ENCODE data around the gene MLANA.

The MLANA gene

DNA sequence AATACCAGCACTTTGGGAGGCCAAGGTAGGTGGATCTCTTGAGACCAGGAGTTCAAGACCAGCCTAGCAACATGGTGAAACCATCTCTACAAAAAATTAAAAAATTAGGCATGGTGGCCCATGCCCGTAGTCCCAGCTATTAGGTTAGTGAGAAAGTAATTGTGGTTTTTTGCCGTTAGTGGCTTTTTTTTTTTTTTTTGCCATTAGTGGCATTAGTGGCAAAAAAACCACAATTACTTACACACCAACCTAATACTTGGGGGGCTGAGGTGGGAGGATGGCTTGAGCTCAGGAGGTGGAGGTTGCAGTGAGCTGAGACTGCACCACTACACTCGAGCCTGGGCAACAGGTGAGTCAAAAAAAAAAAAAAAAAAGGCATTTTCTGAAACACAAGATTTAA lies 27.8 kb downstream of the MLANA start:
- Histone ChIP-seq H3K18ac (ENCODE audit: low read length) (no peak overlapping the region), H2BK5ac (ENCODE audit: low read depth, low read length, poor library complexity) (no peak overlapping the region), H3K23ac (ENCODE audit: low read length) (no peak overlapping the region), H3K36me3 (ENCODE audit: control insufficient read depth in 1 of 2, insufficient read depth in 2 of 2, low read length in 2 of 2) (peaks cover 2 to 11% of the 10 kb centered on the region in 2 experiments), H3K27ac (ENCODE audit: low read depth, low read length) (no peak overlapping the region), H3K4ac (ENCODE audit: low read depth, low read length) (no peak overlapping the region), H3K9ac (ENCODE audit: low read length) (no peak overlapping the region), H3K9me3 (ENCODE audit: insufficient read depth, low read depth, low read length) (no peaks in the 10 kb centered on the region), H3K79me2 (ENCODE audit: control insufficient read depth, insufficient read depth, low read length, poor library complexity) (no peaks in the 10 kb centered on the region), H2AFZ (ENCODE audit: insufficient read depth, low read length, poor library complexity) (no peak overlapping the region), H4K12ac (ENCODE audit: low read depth, low read length) (no peak overlapping the region), H3K27me3 (ENCODE audit: insufficient read depth, low read length) (no peaks in the 10 kb centered on the region), H2BK120ac (ENCODE audit: insufficient read depth, low read length, poor library complexity) (no peak overlapping the region), H3K79me1 (ENCODE audit: low read length) (no peaks in the 10 kb centered on the region), H3K4me1 (ENCODE audit: control insufficient read depth in 1 of 2, insufficient read depth in 2 of 2, low read length in 2 of 2) (no peaks in the 10 kb centered on the region), H3K4me2 (ENCODE audit: low read length) (no peak overlapping the region), H2AK5ac (ENCODE audit: low read length) (no peak overlapping the region), H3K14ac (ENCODE audit: low read length) (no peak overlapping the region), H2BK12ac (ENCODE audit: low read length) (no peak overlapping the region), H3K4me3 (ENCODE audit: low read depth, low read length) (no peak overlapping the region), H4K8ac (ENCODE audit: low read depth, low read length) (no peak overlapping the region), H4K91ac (ENCODE audit: low read depth, low read length) (no peak overlapping the region)
- no CpG with 5 or more reads among the region's 3 CpGs for WGBS (ENCODE audit: extremely low coverage, insufficient coverage, insufficient read length)
- DNase-seq = no peak

DNA sequence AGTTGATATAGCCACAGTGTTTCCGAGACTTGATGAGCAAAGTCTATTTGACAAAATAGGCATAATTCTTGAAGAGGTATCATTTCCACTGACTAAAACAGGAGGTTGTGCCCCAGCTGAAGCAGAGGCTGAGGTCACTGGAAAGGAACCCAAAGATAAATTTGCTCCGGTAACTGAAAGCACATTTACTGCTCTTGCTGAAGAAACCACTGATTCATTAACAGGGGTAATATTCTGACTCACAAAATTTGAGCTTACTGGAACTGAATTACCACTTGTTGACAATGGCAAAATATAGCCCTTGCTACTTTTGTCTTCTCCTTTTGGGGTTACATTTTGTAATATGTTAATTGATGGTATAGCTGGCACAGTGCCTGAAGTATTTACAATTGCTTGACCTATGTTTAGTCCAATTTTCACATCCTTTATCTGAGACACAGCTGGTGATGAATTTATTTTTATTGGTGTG lies 30.2 kb downstream of the MLANA start:
- Histone ChIP-seq H3K14ac (ENCODE audit: low read length) (no peak overlapping the region), H3K79me2 (ENCODE audit: control insufficient read depth, insufficient read depth, low read length, poor library complexity) (no peaks in the 10 kb centered on the region), H3K18ac (ENCODE audit: low read length) (no peak overlapping the region), H2BK12ac (ENCODE audit: low read length) (no peak overlapping the region), H3K36me3 (ENCODE audit: control insufficient read depth in 1 of 2, insufficient read depth in 2 of 2, low read length in 2 of 2) (peaks cover 2 to 11% of the 10 kb centered on the region in 2 experiments), H3K4me1 (ENCODE audit: control insufficient read depth in 1 of 2, insufficient read depth in 2 of 2, low read length in 2 of 2) (no peaks in the 10 kb centered on the region), H3K23ac (ENCODE audit: low read length) (no peak overlapping the region), H2AK5ac (ENCODE audit: low read length) (no peak overlapping the region), H2BK120ac (ENCODE audit: insufficient read depth, low read length, poor library complexity) (no peak overlapping the region), H3K4ac (ENCODE audit: low read depth, low read length) (no peak overlapping the region), H3K27me3 (ENCODE audit: insufficient read depth, low read length) (no peaks in the 10 kb centered on the region), H4K12ac (ENCODE audit: low read depth, low read length) (no peak overlapping the region), H3K9ac (ENCODE audit: low read length) (no peak overlapping the region), H3K9me3 (ENCODE audit: insufficient read depth, low read depth, low read length) (no peaks in the 10 kb centered on the region), H2AFZ (ENCODE audit: insufficient read depth, low read length, poor library complexity) (no peak overlapping the region), H4K8ac (ENCODE audit: low read depth, low read length) (no peak overlapping the region), H3K79me1 (ENCODE audit: low read length) (no peaks in the 10 kb centered on the region), H3K4me2 (ENCODE audit: low read length) (no peak overlapping the region), H4K91ac (ENCODE audit: low read depth, low read length) (no peak overlapping the region), H3K27ac (ENCODE audit: low read depth, low read length) (no peak overlapping the region), H3K4me3 (ENCODE audit: low read depth, low read length) (no peak overlapping the region), H2BK5ac (ENCODE audit: low read depth, low read length, poor library complexity) (no peak overlapping the region)
- no CpG with 5 or more reads among the region's 2 CpGs for WGBS (ENCODE audit: extremely low coverage, insufficient coverage, insufficient read length)
- no peak for DNase-seq

DNA sequence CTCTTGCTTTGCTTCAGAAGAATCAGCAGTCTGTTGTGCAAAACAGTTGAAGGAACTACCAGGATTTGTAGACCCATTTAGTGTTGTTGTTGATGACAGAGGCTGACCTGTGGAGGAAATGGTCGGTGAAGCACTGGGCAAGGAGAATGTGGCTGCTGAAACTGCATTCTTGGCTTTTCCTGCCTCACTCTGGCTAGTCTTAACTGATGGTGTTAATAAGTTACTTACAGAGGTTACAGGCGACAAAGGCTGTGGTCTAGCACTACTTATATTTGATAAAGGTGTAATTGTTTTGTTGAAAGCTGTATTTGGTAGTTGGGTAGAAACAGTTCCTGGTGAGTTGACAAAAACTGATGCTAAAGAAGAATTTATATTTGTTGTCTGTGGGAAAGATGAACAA lies 31.5 kb downstream of the MLANA start:
- no peak overlapping the region for H2BK12ac ChIP-seq (ENCODE audit: low read length)
- H3K79me1 ChIP-seq (ENCODE audit: low read length) = no peaks in the 10 kb centered on the region
- H4K8ac ChIP-seq (ENCODE audit: low read depth, low read length) = no peak overlapping the region
- no peak overlapping the region for H3K18ac ChIP-seq (ENCODE audit: low read length)
- H4K12ac ChIP-seq (ENCODE audit: low read depth, low read length) = no peak overlapping the region
- H4K91ac ChIP-seq (ENCODE audit: low read depth, low read length) = no peak overlapping the region
- no peaks in the 10 kb centered on the region for H3K79me2 ChIP-seq (ENCODE audit: control insufficient read depth, insufficient read depth, low read length, poor library complexity)
- peaks cover 2% of the 10 kb centered on the region for H3K9me3 ChIP-seq (ENCODE audit: insufficient read depth, low read depth, low read length)
- WGBS (ENCODE audit: extremely low coverage, insufficient coverage, insufficient read length) = no CpG with 5 or more reads among the region's 2 CpGs
- no peak overlapping the region for H3K4ac ChIP-seq (ENCODE audit: low read depth, low read length)
- H3K4me2 ChIP-seq (ENCODE audit: low read length) = no peak overlapping the region
- no peak overlapping the region for H3K14ac ChIP-seq (ENCODE audit: low read length)
- no peak overlapping the region for H3K9ac ChIP-seq (ENCODE audit: low read length)
- H3K4me3 ChIP-seq (ENCODE audit: low read depth, low read length) = no peak overlapping the region
- H2AK5ac ChIP-seq (ENCODE audit: low read length) = no peak overlapping the region
- no peak overlapping the region for H3K27ac ChIP-seq (ENCODE audit: low read depth, low read length)
- H2BK120ac ChIP-seq (ENCODE audit: insufficient read depth, low read length, poor library complexity) = no peak overlapping the region
- no peak overlapping the region for H2BK5ac ChIP-seq (ENCODE audit: low read depth, low read length, poor library complexity)
- H3K27me3 ChIP-seq (ENCODE audit: insufficient read depth, low read length) = no peaks in the 10 kb centered on the region
- DNase-seq = no peak
- no peaks in the 10 kb centered on the region for H3K4me1 ChIP-seq (ENCODE audit: control insufficient read depth in 1 of 2, insufficient read depth in 2 of 2, low read length in 2 of 2)
- no peak overlapping the region for H2AFZ ChIP-seq (ENCODE audit: insufficient read depth, low read length, poor library complexity)
- no peak overlapping the region for H3K23ac ChIP-seq (ENCODE audit: low read length)
- H3K36me3 ChIP-seq (ENCODE audit: control insufficient read depth in 1 of 2, insufficient read depth in 2 of 2, low read length in 2 of 2) = peaks cover 2 to 11% of the 10 kb centered on the region in 2 experiments

DNA sequence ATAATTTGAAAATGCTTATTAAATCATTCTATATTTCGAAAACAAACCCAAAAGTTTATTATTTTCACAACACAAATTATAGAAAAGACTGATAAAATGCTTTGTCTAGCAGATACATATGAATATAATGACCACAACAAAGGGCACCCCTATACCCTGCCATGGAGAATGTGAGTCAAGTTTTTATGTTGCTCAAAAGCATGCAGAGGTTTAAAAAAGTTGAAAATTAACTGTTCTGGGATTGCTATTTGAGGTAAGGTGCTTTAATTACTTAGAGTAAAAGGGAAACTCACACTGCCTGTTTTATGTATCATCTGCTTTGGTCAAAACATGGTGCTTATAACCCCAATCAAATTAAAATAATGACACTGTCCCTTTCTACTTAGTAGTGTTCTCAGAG lies 41.0 kb downstream of the MLANA start:
- Histone ChIP-seq H3K36me3 (ENCODE audit: control insufficient read depth in 1 of 2, insufficient read depth in 2 of 2, low read length in 2 of 2) (peaks cover 0 to 2% of the 10 kb centered on the region in 2 experiments), H3K79me2 (ENCODE audit: control insufficient read depth, insufficient read depth, low read length, poor library complexity) (no peaks in the 10 kb centered on the region), H2BK120ac (ENCODE audit: insufficient read depth, low read length, poor library complexity) (no peak overlapping the region), H3K18ac (ENCODE audit: low read length) (no peak overlapping the region), H3K79me1 (ENCODE audit: low read length) (no peaks in the 10 kb centered on the region), H2AFZ (ENCODE audit: insufficient read depth, low read length, poor library complexity) (no peak overlapping the region), H3K27me3 (ENCODE audit: insufficient read depth, low read length) (no peaks in the 10 kb centered on the region), H2AK5ac (ENCODE audit: low read length) (no peak overlapping the region), H3K9me3 (ENCODE audit: insufficient read depth, low read depth, low read length) (no peaks in the 10 kb centered on the region), H2BK12ac (ENCODE audit: low read length) (no peak overlapping the region), H3K4me3 (ENCODE audit: low read depth, low read length) (no peak overlapping the region), H3K9ac (ENCODE audit: low read length) (no peak overlapping the region), H3K27ac (ENCODE audit: low read depth, low read length) (no peak overlapping the region), H4K12ac (ENCODE audit: low read depth, low read length) (no peak overlapping the region), H4K8ac (ENCODE audit: low read depth, low read length) (no peak overlapping the region), H4K91ac (ENCODE audit: low read depth, low read length) (no peak overlapping the region), H3K23ac (ENCODE audit: low read length) (no peak overlapping the region), H3K4me2 (ENCODE audit: low read length) (no peak overlapping the region), H3K4me1 (ENCODE audit: control insufficient read depth in 1 of 2, insufficient read depth in 2 of 2, low read length in 2 of 2) (no peaks in the 10 kb centered on the region), H3K14ac (ENCODE audit: low read length) (no peak overlapping the region), H2BK5ac (ENCODE audit: low read depth, low read length, poor library complexity) (no peak overlapping the region), H3K4ac (ENCODE audit: low read depth, low read length) (no peak overlapping the region)
- no peak for DNase-seq
- WGBS (ENCODE audit: extremely low coverage, insufficient coverage, insufficient read length) = no CpG with 5 or more reads among the region's 1 CpG

All from trophoblast cell (in vitro differentiated cells and primary cell).